ENCODE measurements around the gene C9orf43.

The C9orf43 gene

GRCh38 chr9:113468716-113469448 is 58.3 kb downstream of the C9orf43 start:
- no peak for DNase-seq (ENCODE audit: low read depth in 2 of 2)

DNA sequence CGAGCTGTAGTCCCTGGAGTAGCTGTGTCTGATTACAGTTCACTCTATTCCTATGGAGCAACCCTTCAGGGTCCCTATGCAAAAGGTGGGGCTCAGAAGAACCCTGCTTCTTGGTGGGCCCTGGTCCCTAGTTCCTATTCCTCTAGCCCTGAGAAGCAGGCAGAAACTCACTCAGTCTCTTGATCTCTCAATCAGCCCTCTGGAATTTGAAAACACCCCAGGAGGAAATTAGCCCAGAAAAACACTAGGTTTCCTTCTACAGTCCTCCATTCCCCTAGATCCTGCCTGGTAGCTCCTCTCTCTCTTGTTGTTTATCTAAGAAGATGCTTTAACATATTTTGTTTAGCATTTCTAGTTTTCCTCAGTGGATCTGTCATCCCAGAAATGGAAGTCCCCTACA is 60.6 kb downstream of the C9orf43 start:
- no peak for DNase-seq (ENCODE audit: low read depth in 2 of 2)

DNA sequence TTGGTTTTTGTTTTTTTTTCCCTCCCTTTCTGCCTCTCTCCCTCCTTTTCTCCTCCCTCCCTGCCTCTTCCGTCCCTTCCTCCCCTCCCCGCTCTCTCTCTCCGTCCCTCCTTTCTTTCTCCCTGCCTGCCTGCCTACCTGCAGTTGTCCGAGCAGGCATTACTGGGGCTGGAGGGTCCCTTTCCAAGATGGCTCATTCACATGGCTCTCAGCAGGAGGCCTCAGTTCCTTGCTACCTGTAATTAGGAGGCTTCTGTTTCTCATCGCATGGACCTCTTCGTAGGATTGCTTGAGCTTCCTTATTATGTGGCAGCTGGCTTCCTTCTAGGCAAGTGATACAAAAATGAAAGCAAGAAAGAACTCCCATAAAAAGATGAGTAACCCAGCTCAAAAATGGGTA is 61.0 kb downstream of the C9orf43 start:
- no peak for DNase-seq (ENCODE audit: low read depth in 2 of 2)

- no peak for DNase-seq (ENCODE audit: low read depth in 2 of 2)
Measured at GRCh38 chr9:113472199-113472598, 61.7 kb downstream of the C9orf43 start.

DNA sequence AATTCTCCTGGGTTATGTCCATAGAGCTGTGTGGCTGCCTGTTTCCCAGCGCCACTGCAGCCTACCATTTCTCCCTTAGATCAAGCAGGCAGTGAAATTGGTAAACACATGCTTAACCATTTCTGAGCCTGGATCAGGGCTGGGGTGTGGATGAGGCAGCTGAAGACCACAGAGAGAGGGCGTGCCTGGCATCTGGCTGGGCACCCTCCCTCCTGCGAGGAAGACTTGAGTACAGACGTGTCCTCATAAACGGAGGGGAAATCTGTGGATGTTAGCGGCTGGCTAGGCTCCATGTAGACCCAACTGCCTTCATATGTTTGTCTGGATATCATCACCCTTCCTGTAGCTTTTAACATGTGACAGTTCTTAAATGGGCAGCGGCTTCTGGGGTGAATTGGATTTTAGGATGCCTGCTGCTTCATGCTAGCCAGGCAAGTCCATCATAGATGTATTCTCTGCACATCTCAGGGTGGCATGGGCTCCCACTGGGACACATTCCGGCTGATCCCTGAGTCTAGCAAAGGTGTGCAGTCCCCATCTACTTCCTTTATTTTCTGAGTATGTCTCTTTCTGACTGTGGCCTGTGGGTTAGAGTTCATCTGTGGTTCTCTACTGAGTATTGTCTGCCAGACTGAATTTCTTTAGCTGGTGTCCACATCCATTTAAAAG is 63.9 kb downstream of the C9orf43 start:
- DNase-seq (ENCODE audit: low read depth in 2 of 2), result no peak

GRCh38 chr9:113475031-113475430 is 64.5 kb downstream of the C9orf43 start:
- no peak for DNase-seq (ENCODE audit: low read depth in 2 of 2)

DNA sequence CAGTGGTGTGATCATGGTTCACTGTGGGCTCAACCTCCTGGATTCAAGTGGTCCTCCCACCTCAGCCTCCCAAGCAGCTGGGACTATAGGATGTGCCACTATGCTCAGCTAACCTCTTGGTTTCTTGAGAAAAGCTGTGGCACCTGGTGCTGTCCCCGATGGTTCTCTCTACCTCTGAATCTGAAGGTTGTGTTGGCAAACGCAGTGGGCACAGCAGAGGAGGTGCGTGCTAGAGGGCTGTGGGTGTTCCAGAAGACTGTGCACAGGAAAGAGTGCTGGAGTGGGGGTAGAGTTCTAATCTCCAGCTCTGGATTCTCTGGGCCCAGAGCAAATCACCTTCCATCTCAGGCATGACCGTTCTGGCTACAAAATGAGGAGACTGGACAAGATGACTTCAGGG is 65.4 kb downstream of the C9orf43 start:
- DNase-seq (ENCODE audit: low read depth in 2 of 2), result no peak

DNA sequence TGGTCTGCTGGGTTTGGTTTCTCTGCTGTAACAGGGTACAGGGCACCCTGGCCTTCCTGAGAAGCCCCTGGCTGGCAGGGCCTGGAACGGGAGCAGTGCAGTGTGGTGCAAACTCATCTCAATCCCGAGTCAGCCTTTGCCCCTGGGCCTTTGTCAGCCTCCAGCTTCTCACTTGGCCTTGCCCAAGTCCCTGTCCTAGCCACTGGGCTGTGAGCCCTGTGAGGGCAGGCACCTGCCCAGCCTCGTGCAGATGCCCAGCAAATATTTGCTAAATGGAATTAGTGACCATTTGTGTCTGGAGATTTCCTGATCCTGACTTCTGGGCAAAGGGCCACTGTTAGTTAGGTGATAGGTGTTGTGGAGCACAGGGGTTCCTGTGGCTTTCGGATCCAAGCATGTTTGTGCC is 66.0 kb downstream of the C9orf43 start:
- no peak for DNase-seq (ENCODE audit: low read depth in 2 of 2)

GRCh38 chr9:113477058-113477457 is 66.5 kb downstream of the C9orf43 start:
- DNase-seq (ENCODE audit: low read depth in 2 of 2), result no peak

DNA sequence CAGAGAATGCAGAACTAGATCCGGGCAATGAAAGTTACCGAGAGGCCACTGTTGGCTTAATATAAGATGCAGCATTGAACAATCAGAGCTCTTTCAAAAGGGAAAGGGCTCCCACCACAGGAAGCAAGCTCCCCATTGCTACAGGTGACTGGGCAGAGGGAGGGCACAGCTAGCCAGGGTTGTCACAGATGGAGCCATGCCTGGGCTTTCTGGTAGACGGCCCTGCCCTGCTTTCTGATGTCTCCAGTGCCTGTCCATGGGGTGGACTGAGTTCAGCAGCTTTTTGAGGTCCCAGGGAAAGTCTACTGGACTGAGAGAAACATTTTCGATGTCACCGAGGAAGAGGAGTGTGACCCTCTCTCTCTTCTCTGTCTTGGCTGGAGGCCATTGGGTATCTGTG is 67.1 kb downstream of the C9orf43 start:
- DNase-seq (ENCODE audit: low read depth in 2 of 2), result no peak

GRCh38 chr9:113479174-113479621 is 68.7 kb downstream of the C9orf43 start:
- peak; percentile 4 to 24 for DNase-seq (ENCODE audit: low read depth in 2 of 2)

Measured in stimulated activated CD8-positive, alpha-beta memory T cell treated with anti-CD3 and anti-CD28 coated beads, Interleukin-15, amount 100 ng/mL, for 48 hours (primary cell).